Epidermal melanocyte (primary cell): Measurements from ENCODE around the gene ZNF598.
"Not testable (repeated sequence)": the region's sequence is repeated elsewhere in the genome, so short reads cannot be mapped to it uniquely, and the experiment has no call there.

ENCODE experiments used
- DNase-seq: peaks from one replicate; pipeline ENCODE4 v3.0.0; 2011; ENCODE audit warnings: low spot score; ENCODE audit not compliant: insufficient read length

Gene ZNF598

GRCh38 chr16:1977875-1978268, 31.7 kb downstream of the ZNF598 start:
- no peak for DNase-seq

- no peak for DNase-seq
Measured at GRCh38 chr16:1976951-1977874, 32.4 kb downstream of the ZNF598 start.

GRCh38 chr16:1976216-1976520, 33.5 kb downstream of the ZNF598 start:
- DNase-seq = peak; percentile 4

GRCh38 chr16:1975432-1976215, 34.0 kb downstream of the ZNF598 start:
- DNase-seq = no peak

- DNase-seq = peak; percentile 18
Measured at GRCh38 chr16:1974157-1975070, 35.2 kb downstream of the ZNF598 start.

GRCh38 chr16:1973461-1974156, 36.0 kb downstream of the ZNF598 start:
- DNase-seq = peak; percentile 10

- DNase-seq = no peak
Measured at GRCh38 chr16:1972490-1972877, 37.1 kb downstream of the ZNF598 start.

- peak; percentile 100 for DNase-seq
Measured at GRCh38 chr16:1971796-1972489, 37.7 kb downstream of the ZNF598 start, which contains the start of gene TBL3. TSS of gene TBL3 (plus strand) at chr16:1972053. CDS start at chr16:1972165, 112 bp downstream.

GRCh38 chr16:1968146-1968953, 41.3 kb downstream of the ZNF598 start:
- no peak for DNase-seq

GRCh38 chr16:1966460-1966859, 43.2 kb downstream of the ZNF598 start, which contains the start of gene RNF151:
TSS of gene RNF151 (plus strand) at chr16:1966856. CDS start at chr16:1966882, 26 bp downstream.
- no peak for DNase-seq

GRCh38 chr16:1965396-1966001, 44.1 kb downstream of the ZNF598 start:
- peak; percentile 14 for DNase-seq

- peak; percentile 100 for DNase-seq
Measured at GRCh38 chr16:1964506-1965395, 44.9 kb downstream of the ZNF598 start, which contains the start of gene RPS2. TSS of gene RPS2 (minus strand) at chr16:1964826. CDS start at chr16:1964625, 201 bp downstream.

GRCh38 chr16:1963806-1964505, 45.7 kb downstream of the ZNF598 start:
- DNase-seq = no peak

GRCh38 chr16:1962161-1963153, 47.2 kb downstream of the ZNF598 start:
- DNase-seq = not testable (repeated sequence)

- DNase-seq = no peak
Measured at GRCh38 chr16:1961651-1962067, 48.0 kb downstream of the ZNF598 start.
